Endothelial cell of umbilical vein (primary cell): Measurements from ENCODE around the gene RNF121. TPM values are rescaled to one million over a fixed set of nuclear protein-coding genes. Genes with fewer than 3 reads are reported as not detected.

Experiments
- BruUV-seq: library from RNA; stranded (reverse); fragments of 400-500 nt; replicated peaks from 2 replicates; lab custom pipeline; 2021; lab: Mats Ljungman, UMichigan
- CTCF ChIA-PET: fragments of 300-600, 350-600 bp; sonication (Branson Sonifier 250); formaldehyde crosslinking; loops from one replicate; lab custom pipeline; 2021; ENCODE audit warnings: antibody characterized with exemption, inconsistent platforms; lab: Charles Lee
- POLR2A ChIA-PET: fragments of 300-600, 350-600 bp; sonication (Branson Sonifier 250); formaldehyde crosslinking; loops from one replicate; lab custom pipeline; 2021; ENCODE audit warnings: antibody characterized with exemption, inconsistent platforms; lab: Charles Lee
- DNase-seq: peaks from one replicate; pipeline ENCODE4 v3.0.0-alpha.2; 2011; ENCODE audit warnings: low read depth, low spot score
- FAIRE-seq: peaks from 2 replicates; lab custom pipeline; 2011; peaks lifted over from hg19 to GRCh38; lab: Jason Lieb, UNC
- H2AFZ ChIP-seq: 2 replicates; pipeline ENCODE4 v1.6.0; 2012; ENCODE audit warnings: low read depth, low read length, control low read depth, inconsistent platforms
- H3K27ac ChIP-seq: 2 replicates; pipeline ENCODE4 v1.5.1; 2011; ENCODE audit warnings: low read depth, mild to moderate bottlenecking, control low read depth, low read length, moderate library complexity; ENCODE audit not compliant: insufficient read depth
- H3K27me3 ChIP-seq, 2 experiments: 2 replicates each; pipeline versions ENCODE4 v1.6.0 to v1.6.1; 2011; ENCODE audit warnings: low read length in 2 of 2, mixed read lengths in 1 of 2; ENCODE audit not compliant: control insufficient read depth in 2 of 2, insufficient read depth in 2 of 2
- H3K36me3 ChIP-seq, 2 experiments: 2 replicates in 1 of 2; 3 replicates in 1 of 2; pipeline ENCODE4 v1.5.1; 2011; ENCODE audit warnings: low read length in 2 of 2, mild to moderate bottlenecking in 1 of 2, moderate library complexity in 1 of 2; ENCODE audit not compliant: control insufficient read depth in 2 of 2, insufficient read depth in 2 of 2; ENCODE audit errors: extremely low read depth in 1 of 2
- H3K4me1 ChIP-seq: 3 replicates; pipeline ENCODE4 v1.5.1; 2011; ENCODE audit warnings: mild to moderate bottlenecking, low read length; ENCODE audit not compliant: control insufficient read depth, insufficient read depth; ENCODE audit errors: extremely low read depth
- H3K4me2 ChIP-seq: 2 replicates; pipeline ENCODE4 v1.6.1; 2011; ENCODE audit warnings: low read length, control low read depth, mixed read lengths; ENCODE audit not compliant: insufficient read depth
- H3K4me3 ChIP-seq, 3 experiments: fragments of 200-600 bp in 1 of 3; sonication (generic), shearing (Covaris generic) in 1 of 3; replicated peaks in 1 of 3; 2 replicates each; pipeline ENCODE4 v1.5.1; 2011 to 2016; ENCODE audit warnings: control low read depth in 3 of 3, low read length in 3 of 3, mild to moderate bottlenecking in 2 of 3, inconsistent platforms in 1 of 3, low read depth in 1 of 3, moderate library complexity in 1 of 3; ENCODE audit not compliant: insufficient read depth in 1 of 3
- H3K79me2 ChIP-seq: 2 replicates; pipeline ENCODE4 v1.6.0; 2012; ENCODE audit warnings: low read length, inconsistent platforms; ENCODE audit not compliant: control insufficient read depth, insufficient read depth
- H3K9ac ChIP-seq: replicated peaks from 2 replicates; pipeline ENCODE3; 2011; ENCODE audit warnings: low read length, control low read depth; ENCODE audit not compliant: insufficient read depth; ENCODE audit errors: extremely low read depth
- H3K9me1 ChIP-seq: replicated peaks from 3 replicates; pipeline ENCODE4 v1.6.0; 2011; ENCODE audit warnings: mild to moderate bottlenecking, low read length; ENCODE audit not compliant: control insufficient read depth, insufficient read depth; ENCODE audit errors: extremely low read depth
- H3K9me3 ChIP-seq: replicated peaks from 2 replicates; pipeline ENCODE4 v1.5.1; 2012; ENCODE audit warnings: low read length, inconsistent platforms; ENCODE audit not compliant: control insufficient read depth, insufficient read depth
- H4K20me1 ChIP-seq: replicated peaks from 2 replicates; pipeline ENCODE3; 2011; ENCODE audit warnings: mild to moderate bottlenecking, low read length; ENCODE audit not compliant: control insufficient read depth, insufficient read depth; ENCODE audit errors: extremely low read depth
- EZH2 ChIP-seq: IDR thresholded peaks from 2 replicates; pipeline ENCODE4 v1.6.1; 2012; ENCODE audit warnings: borderline replicate concordance, low read depth, mild to moderate bottlenecking, moderate library complexity, low read length, inconsistent platforms; ENCODE audit not compliant: severe bottlenecking
- GATA2 ChIP-seq: IDR thresholded peaks from 2 replicates; pipeline ENCODE4 v1.7.0; 2011; ENCODE audit warnings: low read depth, mild to moderate bottlenecking, moderate library complexity, mixed read lengths, low read length; ENCODE audit not compliant: insufficient read length, insufficient read depth
- JUN ChIP-seq: IDR thresholded peaks from 2 replicates; pipeline ENCODE4 v1.6.1; 2011; ENCODE audit warnings: borderline replicate concordance, low read depth; ENCODE audit not compliant: insufficient read length, insufficient read depth
- MYC ChIP-seq: IDR thresholded peaks from one replicate; pipeline ENCODE4 v1.6.1; 2011; ENCODE audit warnings: mild to moderate bottlenecking, low read depth, low read length
- POLR2A ChIP-seq: IDR thresholded peaks from 2 replicates; pipeline ENCODE4 v1.6.1; 2012; ENCODE audit warnings: low read depth, mild to moderate bottlenecking, control low read depth, low read length
- POLR2AphosphoS5 ChIP-seq: IDR thresholded peaks from 2 replicates; pipeline ENCODE4 v1.6.1; 2012; ENCODE audit warnings: low read depth, mild to moderate bottlenecking, control low read depth, low read length, moderate library complexity; ENCODE audit not compliant: insufficient read depth
- dilution Hi-C: fragments of 300-500 bp; cut with MboI; formaldehyde crosslinking; loops from one replicate; pipeline ENCODE4 v1.15.0; 2019; ENCODE audit warnings: low sequenced_read_pairs; ENCODE audit not compliant: extremely low pct_ligation_motif_present
- intact Hi-C: fragments of 100-400 bp; cut with micrococcal nuclease; formaldehyde crosslinking; loops from one replicate; pipeline ENCODE4 v1.10.0; 2022
- polyA plus RNA-seq, 4 experiments: library from polyadenylated mRNA; depleted of rRNA in 3 of 4; stranded (reverse) in 3 of 4; unstranded in 1 of 4; fragments of >200 nt; gene quantifications; 2 replicates each; pipeline versions ENCODE4 v1.2.1 to v1.2.3, GENCODE V29; 2011 to 2012; ENCODE audit warnings: missing spikeins in 1 of 4
- total RNA-seq: library from RNA; stranded (reverse); gene quantifications from 2 replicates; pipeline ENCODE4 v1.2.3, GENCODE V29; 2021
- TF ChIP-seq, protein P1 (sequence below): IDR thresholded peaks from 2 replicates; pipeline ENCODE4 v1.6.1; 2011; ENCODE audit not compliant: insufficient read depth, insufficient read length

Gene RNF121
- total and polyA plus RNA-seq, 2 donors (not counting 3 experiments of a cell fraction or from before 2014, with no cell fraction given): 61.4 to 99.9 TPM

DNA sequence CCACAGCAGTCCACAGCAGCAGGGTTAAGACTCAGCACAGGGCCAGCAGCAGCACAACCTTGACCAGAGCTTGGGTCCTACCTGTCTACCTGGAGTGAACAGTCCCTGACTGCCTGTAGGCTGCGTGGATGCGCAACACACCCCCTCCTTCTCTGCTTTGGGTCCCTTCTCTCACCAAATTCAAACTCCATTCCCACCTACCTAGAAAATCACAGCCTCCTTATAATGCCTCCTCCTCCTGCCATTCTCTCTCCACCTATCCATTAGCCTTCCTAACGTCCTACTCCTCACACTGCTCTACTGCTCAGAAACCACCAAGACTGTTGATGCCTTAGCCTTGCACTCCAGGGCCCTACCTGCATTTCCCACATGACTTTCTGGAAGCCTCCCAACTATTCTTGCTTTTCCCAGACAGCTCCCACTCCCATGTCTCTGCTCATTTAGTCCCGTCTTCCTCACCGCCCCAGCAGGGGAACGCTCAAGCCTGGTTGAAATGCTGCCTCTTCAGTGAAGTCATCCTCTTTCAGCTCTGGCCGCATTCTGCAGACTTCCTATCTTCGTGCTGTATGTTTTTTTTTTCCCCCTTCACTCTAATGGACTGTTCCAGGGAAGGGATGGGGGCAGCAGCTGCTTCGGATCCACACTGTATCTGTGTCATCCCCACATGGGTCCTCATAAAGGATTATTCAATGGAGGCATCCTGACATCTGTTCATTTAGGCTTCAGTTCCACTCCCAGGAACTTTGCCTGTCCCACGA lies 73.2 kb downstream of the RNF121 start:
- Histone ChIP-seq H3K27ac (no peak overlapping the region), H2AFZ (no peak overlapping the region), H3K79me2 (no peaks in the 10 kb centered on the region), H3K9me1 (no peaks in the 10 kb centered on the region), H3K4me3 (no peak overlapping the region), H3K36me3 (peaks cover 19 to 59% of the 10 kb centered on the region in 2 experiments), H3K9me3 (no peaks in the 10 kb centered on the region), H4K20me1 (no peaks in the 10 kb centered on the region), H3K9ac (no peak overlapping the region), H3K27me3 (no peaks in the 10 kb centered on the region), H3K4me1 (peaks cover 14% of the 10 kb centered on the region), H3K4me2 (no peak overlapping the region)
- ChIA-PET POLR2A (no interaction called here), CTCF (no interaction called here)
- no peak for TF ChIP-seq MYC
- TF ChIP-seq POLR2A: peak; percentile 64
- TF ChIP-seq JUN: no peak
- no peak for TF ChIP-seq EZH2
- TF ChIP-seq POLR2AphosphoS5: no peak
- TF ChIP-seq, protein P1, sequence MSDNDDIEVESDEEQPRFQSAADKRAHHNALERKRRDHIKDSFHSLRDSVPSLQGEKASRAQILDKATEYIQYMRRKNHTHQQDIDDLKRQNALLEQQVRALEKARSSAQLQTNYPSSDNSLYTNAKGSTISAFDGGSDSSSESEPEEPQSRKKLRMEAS: no peak
- TF ChIP-seq GATA2: no peak
- dilution Hi-C loops (no loop called here), intact Hi-C loops (no loop called here)
- BruUV-seq: TSS peak; percentile 21
- no peak for DNase-seq
- no peak for FAIRE-seq
